Measurements from ENCODE around the gene CCR4.
"Not testable (repeated sequence)": the region's sequence is repeated elsewhere in the genome, so short reads cannot be mapped to it uniquely, and the experiment has no call there.

The CCR4 gene

GRCh38 chr3:32983124-32983523 lies 31.7 kb downstream of the CCR4 start:
- no peak overlapping the region for H3K27ac ChIP-seq (ENCODE audit: extremely low read depth, low read depth, low read length)
- no peak overlapping the region for H3K4me3 ChIP-seq (ENCODE audit: low read depth, low read length)
- no peaks in the 10 kb centered on the region for H3K4me1 ChIP-seq (ENCODE audit: control insufficient read depth, insufficient read depth, low read length)
- CTCF ChIA-PET = no interaction called here
- no peak for TF ChIP-seq KLF8 (tag by site-specific recombination; IDR thresholded peaks at IDR 0.05)
- TF ChIP-seq KLF17 (tag by site-specific recombination; IDR thresholded peaks at IDR 0.05) = no peak
- no peak for TF ChIP-seq MZF1 (tag by site-specific recombination; IDR thresholded peaks at IDR 0.05; ENCODE audit: borderline replicate concordance)
- TF ChIP-seq ZNF600 (tag by site-specific recombination; IDR thresholded peaks at IDR 0.05) = no peak
- H3K36me3 ChIP-seq (ENCODE audit: control insufficient read depth in 2 of 2, insufficient read depth in 1 of 2, low read length in 2 of 2) = no peaks in the 10 kb centered on the region
- H3K9me3 ChIP-seq (ENCODE audit: control insufficient read depth, insufficient read depth, low read depth, low read length) = no peaks in the 10 kb centered on the region
- POLR2A ChIA-PET = no interaction called here

- H3K27ac ChIP-seq (ENCODE audit: extremely low read depth, low read depth, low read length); H3K4me3 ChIP-seq (ENCODE audit: low read depth, low read length); H3K9me3 ChIP-seq (ENCODE audit: control insufficient read depth, insufficient read depth, low read depth, low read length); H3K4me1 ChIP-seq (ENCODE audit: control insufficient read depth, insufficient read depth, low read length); POLR2A ChIA-PET; H3K36me3 ChIP-seq (ENCODE audit: control insufficient read depth in 2 of 2, insufficient read depth in 1 of 2, low read length in 2 of 2): not testable (repeated sequence)
- CTCF ChIA-PET = interaction anchor here (0.6 kb wide), 1 partner anchor 145 kb away, joined by 3 read pairs; no protein-coding TSS in a partner anchor
Observed at GRCh38 chr3:32984918-32985317, 33.5 kb downstream of the CCR4 start.

GRCh38 chr3:32989171-32989570 lies 37.7 kb downstream of the CCR4 start:
- Histone ChIP-seq H3K36me3 (ENCODE audit: control insufficient read depth in 2 of 2, insufficient read depth in 1 of 2, low read length in 2 of 2) (no peaks in the 10 kb centered on the region), H3K4me3 (ENCODE audit: low read depth, low read length) (no peak overlapping the region), H3K9me3 (ENCODE audit: control insufficient read depth, insufficient read depth, low read depth, low read length) (no peaks in the 10 kb centered on the region), H3K27ac (ENCODE audit: extremely low read depth, low read depth, low read length) (no peak overlapping the region), H3K4me1 (ENCODE audit: control insufficient read depth, insufficient read depth, low read length) (no peaks in the 10 kb centered on the region)
- ChIA-PET CTCF (no interaction called here), POLR2A (interaction anchor here (1.2 kb wide), 1 partner anchor 18 kb away, joined by 3 read pairs; no protein-coding TSS in a partner anchor)
- TF ChIP-seq HOXC10 (CRISPR knock-in tag; IDR thresholded peaks at IDR 0.05) = no peak
- no peak for TF ChIP-seq TSHZ1 (tag by site-specific recombination; IDR thresholded peaks at IDR 0.05; ENCODE audit: borderline replicate concordance)
- no peak for TF ChIP-seq ZBTB11 (tag by site-specific recombination; conservative IDR thresholded peaks at IDR 0.05; ENCODE audit: low read depth)
- no peak for TF ChIP-seq ZBTB1 (tag by site-specific recombination; IDR thresholded peaks at IDR 0.05)
- no peak for TF ChIP-seq GLI2 (tag by site-specific recombination; IDR thresholded peaks at IDR 0.05; ENCODE audit: borderline replicate concordance, low read depth)
- TF ChIP-seq ZNF146 (tag by site-specific recombination; IDR thresholded peaks at IDR 0.05) = no peak
- no peak for TF ChIP-seq ZNF639 (tag by site-specific recombination; IDR thresholded peaks at IDR 0.05)
- no peak for TF ChIP-seq ZBTB26 (tag by site-specific recombination; optimal IDR thresholded peaks at IDR 0.05)
- TF ChIP-seq ZBTB49 (tag by site-specific recombination; IDR thresholded peaks at IDR 0.05; ENCODE audit: low read depth) = no peak
- TF ChIP-seq BCL6B (tag by site-specific recombination; IDR thresholded peaks at IDR 0.05) = no peak
- TF ChIP-seq KLF10 (tag by site-specific recombination; IDR thresholded peaks at IDR 0.05) = no peak
